ENCODE measurements around the gene BIN1.

DNA sequence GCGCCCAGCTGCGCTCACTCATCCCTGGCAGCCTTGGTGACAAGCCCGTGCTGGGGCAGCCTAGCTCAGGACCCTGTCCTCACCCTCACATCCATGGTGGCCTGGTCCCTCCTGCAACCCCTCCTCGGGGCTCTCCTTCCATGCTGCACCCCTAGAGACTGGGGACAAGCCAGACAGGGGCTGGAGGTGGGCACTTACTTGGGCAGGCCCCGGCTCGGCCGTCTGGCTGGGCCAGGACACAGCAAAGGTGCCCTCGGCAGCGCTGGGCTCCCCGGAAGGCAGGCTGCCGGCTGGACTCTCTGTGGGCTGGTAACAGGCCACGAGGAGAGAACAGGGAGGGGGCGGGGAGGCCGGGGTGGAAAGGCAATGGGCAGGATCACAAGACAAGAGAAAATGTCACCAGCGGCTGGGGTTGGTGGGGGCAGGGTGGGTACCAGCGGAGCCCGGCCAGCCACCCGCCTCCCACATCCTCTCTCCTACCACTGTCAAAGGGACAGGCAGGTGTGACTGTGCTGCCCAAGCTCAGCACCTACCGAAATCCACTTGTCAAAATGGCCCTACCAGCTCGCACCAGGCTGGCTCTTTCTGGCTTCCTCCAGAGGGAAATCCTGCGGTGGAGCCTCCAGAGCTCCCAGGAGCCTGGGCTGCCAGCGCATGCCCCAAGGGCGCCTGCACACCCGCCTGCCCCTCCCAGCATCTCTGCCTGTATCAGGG is 54.7 kb downstream of the BIN1 start:
- TF ChIP-seq, protein P1, sequence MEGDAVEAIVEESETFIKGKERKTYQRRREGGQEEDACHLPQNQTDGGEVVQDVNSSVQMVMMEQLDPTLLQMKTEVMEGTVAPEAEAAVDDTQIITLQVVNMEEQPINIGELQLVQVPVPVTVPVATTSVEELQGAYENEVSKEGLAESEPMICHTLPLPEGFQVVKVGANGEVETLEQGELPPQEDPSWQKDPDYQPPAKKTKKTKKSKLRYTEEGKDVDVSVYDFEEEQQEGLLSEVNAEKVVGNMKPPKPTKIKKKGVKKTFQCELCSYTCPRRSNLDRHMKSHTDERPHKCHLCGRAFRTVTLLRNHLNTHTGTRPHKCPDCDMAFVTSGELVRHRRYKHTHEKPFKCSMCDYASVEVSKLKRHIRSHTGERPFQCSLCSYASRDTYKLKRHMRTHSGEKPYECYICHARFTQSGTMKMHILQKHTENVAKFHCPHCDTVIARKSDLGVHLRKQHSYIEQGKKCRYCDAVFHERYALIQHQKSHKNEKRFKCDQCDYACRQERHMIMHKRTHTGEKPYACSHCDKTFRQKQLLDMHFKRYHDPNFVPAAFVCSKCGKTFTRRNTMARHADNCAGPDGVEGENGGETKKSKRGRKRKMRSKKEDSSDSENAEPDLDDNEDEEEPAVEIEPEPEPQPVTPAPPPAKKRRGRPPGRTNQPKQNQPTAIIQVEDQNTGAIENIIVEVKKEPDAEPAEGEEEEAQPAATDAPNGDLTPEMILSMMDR (IDR thresholded peaks at IDR 0.05), result no peak
- TF ChIP-seq POLR2A (IDR thresholded peaks at IDR 0.05), result no peak
